K562 (cell line): ENCODE data around the gene CDC37. TPM values are rescaled to one million over a fixed set of nuclear protein-coding genes. Genes with fewer than 3 reads are reported as not detected.

Experiments
- ATAC-seq: fragments of 200-7000 bp; cut with Tn5 transposase; 3 replicates; pipeline ENCODE4 v1.9.1; 2020; ENCODE audit warnings: moderate library complexity
- BruUV-seq: library from RNA; stranded (reverse); fragments of 400-500 nt; replicated peaks from 2 replicates; lab custom pipeline; 2021; lab: Mats Ljungman, UMichigan
- CTCF ChIA-PET: fragments of 300-600 bp; formaldehyde crosslinking; extraction: SDS; loops from one replicate; lab custom pipeline; 2021; ENCODE audit warnings: low intra/inter-chr PET ratio; lab: Yijun Ruan, JAX
- POLR2A ChIA-PET: fragments of 300-600, 350-650 bp; sonication (Branson Sonifier 250); formaldehyde crosslinking; extraction: SDS; loops from one replicate; lab custom pipeline; 2021; ENCODE audit warnings: antibody characterized with exemption, inconsistent platforms; lab: Yijun Ruan, JAX
- DNase-seq, 4 experiments: peaks; one replicate each; pipeline versions ENCODE4 v3.0.0 to v3.0.0-alpha.2; 2011 to 2018; ENCODE audit warnings: low spot score in 3 of 4, mixed read lengths in 3 of 4; ENCODE audit errors: extremely low read depth in 1 of 4
- FAIRE-seq: peaks from 2 replicates; lab custom pipeline; 2011; peaks lifted over from hg19 to GRCh38; lab: Jason Lieb, UNC
- H2AFZ ChIP-seq: 2 replicates; pipeline ENCODE4 v1.6.0; 2011; ENCODE audit warnings: low read depth, low read length, control low read depth, inconsistent platforms
- H3K27ac ChIP-seq: fragments of 200-600 bp; 3 replicates; pipeline ENCODE4 v1.8.0; 2011; ENCODE audit warnings: low read depth, mild to moderate bottlenecking, control low read depth, inconsistent platforms, low read length, moderate library complexity, mixed read lengths; ENCODE audit errors: extremely low read depth
- H3K27me3 ChIP-seq, 2 experiments: fragments of 300-600 bp in 1 of 2; 2 replicates in 1 of 2; 3 replicates in 1 of 2; pipeline versions ENCODE4 v1.6.0 to v1.8.0; 2011; ENCODE audit warnings: inconsistent platforms in 2 of 2, low read length in 2 of 2, mild to moderate bottlenecking in 1 of 2, mixed read lengths in 1 of 2, moderate library complexity in 1 of 2; ENCODE audit not compliant: control insufficient read depth in 2 of 2, insufficient read depth in 2 of 2
- H3K36me3 ChIP-seq: fragments of 300-600 bp; 3 replicates; pipeline ENCODE4 v1.8.0; 2011; ENCODE audit warnings: mild to moderate bottlenecking, low read length, inconsistent platforms; ENCODE audit not compliant: control insufficient read depth, insufficient read depth
- H3K4me1 ChIP-seq, 2 experiments: fragments of 200-600 bp in 1 of 2; replicated peaks in 1 of 2; 2 replicates in 1 of 2; 3 replicates in 1 of 2; pipeline versions ENCODE4 v1.5.1 to v1.8.0; 2011; ENCODE audit warnings: inconsistent platforms in 2 of 2, low read length in 2 of 2, mild to moderate bottlenecking in 1 of 2, mixed read lengths in 1 of 2, moderate library complexity in 1 of 2; ENCODE audit not compliant: control insufficient read depth in 2 of 2, insufficient read depth in 2 of 2
- H3K4me2 ChIP-seq: 2 replicates; pipeline ENCODE4 v1.6.1; 2011; ENCODE audit warnings: low read length, control low read depth, inconsistent platforms, mixed read lengths; ENCODE audit not compliant: insufficient read depth
- H3K4me3 ChIP-seq: fragments of 200-600 bp; sonication (generic), shearing (Covaris generic); 2 replicates; pipeline ENCODE4 v1.5.1; 2016; ENCODE audit warnings: control low read depth, inconsistent platforms
- H3K79me2 ChIP-seq: fragments of 200-600 bp; 3 replicates; pipeline ENCODE4 v1.8.0; 2011; ENCODE audit warnings: low read length, inconsistent platforms; ENCODE audit not compliant: control insufficient read depth, insufficient read depth
- H3K9ac ChIP-seq, 2 experiments: 2 replicates each; pipeline versions ENCODE4 v1.6.0 to v1.6.1; 2011; ENCODE audit warnings: low read depth in 2 of 2, low read length in 2 of 2, control low read depth in 1 of 2, inconsistent platforms in 1 of 2, mild to moderate bottlenecking in 1 of 2, mixed read lengths in 1 of 2; ENCODE audit not compliant: insufficient read depth in 1 of 2
- H3K9me1 ChIP-seq: one replicate; pipeline ENCODE4 v1.6.0; 2011; ENCODE audit warnings: inconsistent platforms, mild to moderate bottlenecking, low read length, moderate library complexity; ENCODE audit not compliant: control insufficient read depth, insufficient read depth
- H3K9me3 ChIP-seq: replicated peaks from 2 replicates; pipeline ENCODE4 v1.5.1; 2011; ENCODE audit warnings: low read depth, low read length, inconsistent platforms; ENCODE audit not compliant: control insufficient read depth, insufficient read depth
- H4K20me1 ChIP-seq: replicated peaks from 2 replicates; pipeline ENCODE4 v1.6.1; 2011; ENCODE audit warnings: low read length, inconsistent platforms, mixed read lengths; ENCODE audit not compliant: control insufficient read depth, insufficient read depth
- BRCA1 ChIP-seq, 2 experiments: fragments of 450-650 bp in 1 of 2; sonication (generic) in 1 of 2; formaldehyde crosslinking in 1 of 2; IDR thresholded peaks; 2 replicates each; pipeline versions ENCODE4 v1.5.0 to v1.6.1; 2017 to 2020; ENCODE audit warnings: mild to moderate bottlenecking in 1 of 2, missing genetic modification reagents in 1 of 2
- DIDO1 ChIP-seq: fragments of 450-650 bp; IDR thresholded peaks from 2 replicates; pipeline ENCODE4 v1.6.1; 2016; ENCODE audit warnings: low read depth, missing biosample characterization, missing genetic modification characterization
- E2F1 ChIP-seq: sonication (generic); formaldehyde crosslinking; IDR thresholded peaks from 2 replicates; pipeline ENCODE4 v1.8.1; 2023; ENCODE audit warnings: mild to moderate bottlenecking, missing genetic modification reagents, moderate library complexity
- FOXA3 ChIP-seq, 2 experiments: fragments of 450-650 bp in 1 of 2; sonication (generic) in 1 of 2; formaldehyde crosslinking; IDR thresholded peaks in 1 of 2; conservative IDR thresholded peaks in 1 of 2; 2 replicates each; pipeline versions ENCODE4 v1.4.0 to v1.8.0; 2020 to 2022; ENCODE audit warnings: mild to moderate bottlenecking in 2 of 2, missing genetic modification reagents in 1 of 2
- FOXJ2 ChIP-seq: fragments of 200-800 bp; sonication (Bioruptor generic); IDR thresholded peaks from 2 replicates; pipeline ENCODE4 v1.6.1; 2016; ENCODE audit warnings: missing genetic modification characterization, missing compliant biosample characterization
- MTA1 ChIP-seq: fragments of 450-650 bp; IDR thresholded peaks from 2 replicates; pipeline ENCODE4 v1.6.1; 2017; ENCODE audit warnings: borderline replicate concordance
- NCOA1 ChIP-seq: fragments of 450-650 bp; IDR thresholded peaks from 2 replicates; pipeline ENCODE4 v1.6.1; 2016; ENCODE audit warnings: low read depth
- NFIC ChIP-seq: fragments of 450-650 bp; IDR thresholded peaks from 2 replicates; pipeline ENCODE4 v1.6.1; 2017; ENCODE audit warnings: mild to moderate bottlenecking, inconsistent platforms
- PATZ1 ChIP-seq: fragments of 250-450 bp; sonication (Bioruptor Pico); IDR thresholded peaks from 2 replicates; pipeline ENCODE4 v1.5.0; 2020; ENCODE audit warnings: mild to moderate bottlenecking, borderline replicate concordance
- TCF3 ChIP-seq: sonication (generic); formaldehyde crosslinking; IDR thresholded peaks from 2 replicates; pipeline ENCODE4 v1.4.0; 2020; ENCODE audit warnings: mild to moderate bottlenecking, missing genetic modification reagents
- XRCC4 ChIP-seq: IDR thresholded peaks from one replicate; pipeline ENCODE4 v1.6.1; 2011; ENCODE audit not compliant: insufficient read depth, insufficient read length; ENCODE audit errors: extremely low read depth
- ZBTB7A ChIP-seq: IDR thresholded peaks from 2 replicates; pipeline ENCODE4 v1.6.1; 2011; ENCODE audit warnings: low read depth, mild to moderate bottlenecking, low read length, moderate library complexity, borderline replicate concordance; ENCODE audit not compliant: control insufficient read depth
- ZNF316 ChIP-seq: fragments of 450-650 bp; IDR thresholded peaks from 2 replicates; pipeline ENCODE4 v1.6.1; 2016
- ZZZ3 ChIP-seq: fragments of 450-650 bp; IDR thresholded peaks from 2 replicates; pipeline ENCODE4 v1.6.1; 2016; ENCODE audit warnings: antibody characterized with exemption, mild to moderate bottlenecking, moderate library complexity
- WGBS: fragments of 100-300 bp; shearing (Covaris generic); methylation state at CpG from one replicate; pipeline ENCODE4 v1.1.6; 2016; ENCODE audit warnings: low coverage, mixed read lengths; ENCODE audit not compliant: insufficient coverage; ENCODE audit errors: missing lambda C conversion rate; 5-methylcytosine and 5-hydroxymethylcytosine counted together
- in situ Hi-C: fragments of 300-500 bp; cut with MboI; formaldehyde crosslinking; loops from 4 replicates; pipeline ENCODE4 v1.15.0; 2018; ENCODE audit warnings: inconsistent platforms, mixed read lengths
- intact Hi-C: fragments of 100-400 bp; cut with micrococcal nuclease; formaldehyde crosslinking; loops from 2 replicates; pipeline ENCODE4 v1.14.2; 2022
- polyA plus RNA-seq, 8 experiments: library from polyadenylated mRNA; depleted of rRNA in 4 of 8; stranded (reverse) in 5 of 8; unstranded in 3 of 8; fragments of >200 nt; fragmentation: Nextera tagmentation in 2 of 8; fragmentation: Illumina TruSeq in 1 of 8; extraction: Ambion mirVana in 2 of 8; extraction: Trizol in 1 of 8; gene quantifications; 2 replicates each; pipeline versions ENCODE4 v1.2.1 to v1.2.3, GENCODE V29; 2011 to 2014; ENCODE audit warnings: inconsistent platforms in 1 of 8, missing spikeins in 1 of 8
- total RNA-seq, 7 experiments: library from RNA; depleted of rRNA in 6 of 7; stranded (reverse); fragments of >200 nt in 6 of 7; fragmentation: Illumina TruSeq in 2 of 7; extraction: Trizol in 2 of 7; gene quantifications; 2 replicates each; pipeline versions ENCODE4 v1.2.1 to v1.2.3, GENCODE V29; 2011 to 2021; ENCODE audit warnings: low replicate concordance in 1 of 7

The CDC37 gene
- total and polyA plus RNA-seq, 9 of the 15 experiments (the other 6 are each of a cell fraction or from before 2014, with no cell fraction given) = 6.6 to 538 (median 227) TPM

GRCh38 chr19:10417541-10418234, 14.3 kb upstream of the CDC37 start (continued):
- TF ChIP-seq BRCA1 (IDR thresholded peaks at IDR 0.05) (no peak), BRCA1 (CRISPR knock-in tag; IDR thresholded peaks at IDR 0.05) (peak; percentile 45; the same call in 1 of the 2 replicates), FOXA3 (CRISPR knock-in tag; conservative IDR thresholded peaks at IDR 0.05 in 1 of 2, IDR thresholded peaks at IDR 0.05 in 1 of 2) (0 out of 4 replicates have a peak, but pooled peaks of 1 of the 2 experiments have one; percentile 37), ZNF316 (no peak), ZBTB7A (peak; percentile 45; the same call in 1 of the 2 replicates)
- TF ChIP-seq, all 486 proteins: peak for 13

GRCh38 chr19:10416380-10417257, 13.3 kb upstream of the CDC37 start:
- H3K27me3 ChIP-seq = no peaks in the 10 kb centered on the region
- POLR2A ChIA-PET = interaction anchor here (0.5 to 1.9 kb wide), 15 partner anchors 11 to 1525 kb away, joined by 3 to 9 read pairs (median 3); partner anchors contain the start of genes CDC37, CNN1 and TYK2
- 4% methylated on average over 48 of the region's 67 CpGs for WGBS
- intact Hi-C loops (no loop called here), in situ Hi-C loops (no loop called here)
- no peaks in the 10 kb centered on the region; the same call in 2 of the 3 replicates for H3K36me3 ChIP-seq
- peak overlapping the region; percentile 96 for H3K4me2 ChIP-seq
- CTCF ChIA-PET = interaction anchor here (0.6 to 2.5 kb wide), 5 partner anchors 9 to 414 kb away, joined by 3 to 10 read pairs (median 3); no protein-coding TSS in a partner anchor
- ATAC-seq (peak; percentile 61), FAIRE-seq (peak; percentile 91), DNase-seq (peak; percentile 89 to 97 (median 92))
- peak overlapping the region; percentile 86 to 96 for H3K9ac ChIP-seq
- H3K4me1 ChIP-seq = peaks cover 32 to 62% of the 10 kb centered on the region in 2 experiments
- no TSS peak for BruUV-seq
- H3K79me2 ChIP-seq = peaks cover 42% of the 10 kb centered on the region
- peak overlapping the region; percentile 58 for H3K4me3 ChIP-seq
- H3K9me1 ChIP-seq = no peaks in the 10 kb centered on the region
- peak overlapping the region; percentile 85 for H2AFZ ChIP-seq
- H3K27ac ChIP-seq = peak overlapping the region; percentile 95
- peaks cover 5% of the 10 kb centered on the region for H4K20me1 ChIP-seq
- peaks cover 4% of the 10 kb centered on the region for H3K9me3 ChIP-seq
- TF ChIP-seq XRCC4 = no peak
- TF ChIP-seq PATZ1 (CRISPR knock-in tag) = 0 out of 2 replicates have a peak, but pooled peaks have one; percentile 30
- 0 out of 2 replicates have a peak, but pooled peaks have one; percentile 28 for TF ChIP-seq DIDO1 (tag)
- no peak for TF ChIP-seq ZZZ3
- peak; percentile 100 for TF ChIP-seq NCOA1
- TF ChIP-seq TCF3 = peak; percentile 46; the same call in 1 of the 2 replicates
- TF ChIP-seq E2F1 (CRISPR knock-in tag) = peak; percentile 65; the same call in 1 of the 2 replicates
- peak; percentile 93 for TF ChIP-seq FOXJ2 (tag)
- TF ChIP-seq MTA1 = peak; percentile 52; the same call in 1 of the 2 replicates
- peak; percentile 57; the same call in 1 of the 2 replicates for TF ChIP-seq NFIC
